Fibroblast of lung (primary cell): Measurements from ENCODE around the gene PRDM11. TPM values are rescaled to one million over a fixed set of nuclear protein-coding genes. Genes with fewer than 3 reads are reported as not detected.
A peak's percentile ranks its signal among the peaks of the same experiment; 100 is the strongest.

Experiments
- DNase-seq, 2 donors: peaks; one replicate each; pipeline versions ENCODE4 v3.0.0 to v3.0.0-alpha.2; 2010; ENCODE audit warnings: low read depth in 2 of 2
- H2AFZ ChIP-seq: 2 replicates; pipeline ENCODE4 v1.5.1; 2012; ENCODE audit warnings: low read length, control low read depth, inconsistent platforms
- H3K27ac ChIP-seq: 2 replicates; pipeline ENCODE4 v1.5.1; 2011; ENCODE audit warnings: low read length, control low read depth; ENCODE audit not compliant: insufficient read depth
- H3K27me3 ChIP-seq: 2 replicates; pipeline ENCODE4 v1.5.1; 2011; ENCODE audit warnings: mild to moderate bottlenecking, low read length; ENCODE audit not compliant: control insufficient read depth, insufficient read depth
- H3K36me3 ChIP-seq: 2 replicates; pipeline ENCODE4 v1.5.1; 2011; ENCODE audit warnings: low read length; ENCODE audit not compliant: control insufficient read depth, insufficient read depth
- H3K4me1 ChIP-seq: 2 replicates; pipeline ENCODE4 v1.5.1; 2011; ENCODE audit warnings: low read length; ENCODE audit not compliant: control insufficient read depth, insufficient read depth; ENCODE audit errors: extremely low read depth
- H3K4me2 ChIP-seq: 2 replicates; pipeline ENCODE4 v1.5.1; 2011; ENCODE audit warnings: low read length, control low read depth; ENCODE audit not compliant: insufficient read depth; ENCODE audit errors: extremely low read depth
- H3K4me3 ChIP-seq, 4 experiments: fragments of 200-600 bp in 1 of 4; sonication (generic) in 1 of 4; replicated peaks in 1 of 4; 2 replicates each; pipeline ENCODE4 v1.5.1; 2011 to 2016; ENCODE audit warnings: low read length in 4 of 4, low read depth in 3 of 4, mild to moderate bottlenecking in 3 of 4, control low read depth in 2 of 4, inconsistent platforms in 1 of 4, mixed read lengths in 1 of 4; ENCODE audit not compliant: insufficient read depth in 1 of 4; ENCODE audit errors: control extremely low read depth in 1 of 4
- H3K79me2 ChIP-seq: 2 replicates; pipeline ENCODE4 v1.5.1; 2012; ENCODE audit warnings: mild to moderate bottlenecking, low read length, inconsistent platforms; ENCODE audit not compliant: control insufficient read depth, insufficient read depth
- H3K9ac ChIP-seq: 2 replicates; pipeline ENCODE4 v1.5.1; 2011; ENCODE audit warnings: mild to moderate bottlenecking, low read length, control low read depth; ENCODE audit not compliant: insufficient read depth
- H3K9me3 ChIP-seq: 2 replicates; pipeline ENCODE4 v1.5.1; 2012; ENCODE audit warnings: low read depth, low read length; ENCODE audit not compliant: control insufficient read depth, insufficient read depth
- H4K20me1 ChIP-seq: 2 replicates; pipeline ENCODE4 v1.5.1; 2011; ENCODE audit warnings: low read length; ENCODE audit not compliant: control insufficient read depth, insufficient read depth; ENCODE audit errors: extremely low read depth
- CTCF ChIP-seq, 2 donors: IDR thresholded peaks in 1 of 2; conservative IDR thresholded peaks in 1 of 2; 1 replicate in 1 of 2; 2 replicates in 1 of 2; pipeline ENCODE4 v1.5.1; 2011 to 2012; ENCODE audit warnings: low read length in 2 of 2, control low read depth in 1 of 2, inconsistent platforms in 1 of 2, low read depth in 1 of 2, mild to moderate bottlenecking in 1 of 2
- EZH2 ChIP-seq: IDR thresholded peaks from 2 replicates; pipeline ENCODE4 v1.5.1; 2012; ENCODE audit warnings: low read length, control low read depth, mild to moderate bottlenecking; ENCODE audit errors: missing control alignments
- polyA plus RNA-seq, 2 donors: library from polyadenylated mRNA; depleted of rRNA in 1 of 2; stranded (reverse) in 1 of 2; unstranded in 1 of 2; fragments of >200 nt; gene quantifications; 2 replicates each; pipeline ENCODE4 v1.2.1, GENCODE V29; 2011 to 2012; ENCODE audit warnings: missing spikeins in 1 of 2
- total RNA-seq: library from RNA; depleted of rRNA; stranded (reverse); fragments of >200 nt; gene quantifications from 2 replicates; pipeline ENCODE4 v1.2.1, GENCODE V29; 2014

PRDM11 gene
- total and polyA plus RNA-seq, 2 donors (not counting 1 experiment from before 2014, with no cell fraction given), result 3.1 to 4.0 TPM

GRCh38 chr11:45180179-45180847, 33.9 kb downstream of the PRDM11 start:
- no peak overlapping the region for H2AFZ ChIP-seq
- peak in 1 of 2 donors; percentile 45 for TF ChIP-seq CTCF (conservative IDR thresholded peaks at IDR 0.05 in 1 of 2, IDR thresholded peaks at IDR 0.05 in 1 of 2; ENCODE audit: low read depth in 1 of 2, low read length in 2 of 2)
- no peak for TF ChIP-seq EZH2
- H3K4me1 ChIP-seq, result peaks cover 4% of the 10 kb centered on the region
- H3K4me3 ChIP-seq, result peak overlapping the region in 3 of 4 experiments; percentile 18 to 52 (median 32)
- no peaks in the 10 kb centered on the region for H4K20me1 ChIP-seq
- H3K36me3 ChIP-seq, result no peaks in the 10 kb centered on the region
- no peaks in the 10 kb centered on the region for H3K9me3 ChIP-seq
- no peak overlapping the region for H3K27ac ChIP-seq
- H3K79me2 ChIP-seq, result no peaks in the 10 kb centered on the region
- peak in 1 of 2 donors; percentile 27 for DNase-seq
- peak overlapping the region; percentile 40 for H3K9ac ChIP-seq
- H3K4me2 ChIP-seq, result peak overlapping the region; percentile 59
- peaks cover 2% of the 10 kb centered on the region for H3K27me3 ChIP-seq

GRCh38 chr11:45180848-45181192, 34.4 kb downstream of the PRDM11 start:
- peaks cover 2% of the 10 kb centered on the region for H3K27me3 ChIP-seq
- H3K79me2 ChIP-seq, result no peaks in the 10 kb centered on the region
- peak overlapping the region; percentile 59 for H3K4me2 ChIP-seq
- H2AFZ ChIP-seq, result no peak overlapping the region
- no peak for TF ChIP-seq EZH2
- TF ChIP-seq CTCF (conservative IDR thresholded peaks at IDR 0.05 in 1 of 2, IDR thresholded peaks at IDR 0.05 in 1 of 2; ENCODE audit: low read depth in 1 of 2, low read length in 2 of 2), result no peak
- H3K4me3 ChIP-seq, result peak overlapping the region in 3 of 4 experiments; percentile 18 to 53 (median 52)
- H4K20me1 ChIP-seq, result no peaks in the 10 kb centered on the region
- peak overlapping the region; percentile 40 for H3K9ac ChIP-seq
- H3K27ac ChIP-seq, result no peak overlapping the region
- no peaks in the 10 kb centered on the region for H3K9me3 ChIP-seq
- H3K36me3 ChIP-seq, result no peaks in the 10 kb centered on the region
- H3K4me1 ChIP-seq, result peaks cover 4% of the 10 kb centered on the region
- peak; percentile 56 to 65 for DNase-seq

- H3K9ac ChIP-seq, result peak overlapping the region; percentile 40
- no peaks in the 10 kb centered on the region for H3K79me2 ChIP-seq
- peaks cover 4% of the 10 kb centered on the region for H3K4me1 ChIP-seq
- peaks cover 2% of the 10 kb centered on the region for H3K27me3 ChIP-seq
- no peaks in the 10 kb centered on the region for H3K36me3 ChIP-seq
- H3K27ac ChIP-seq, result no peak overlapping the region
- H4K20me1 ChIP-seq, result no peaks in the 10 kb centered on the region
- no peak for DNase-seq
- TF ChIP-seq CTCF (conservative IDR thresholded peaks at IDR 0.05 in 1 of 2, IDR thresholded peaks at IDR 0.05 in 1 of 2; ENCODE audit: low read depth in 1 of 2, low read length in 2 of 2), result no peak
- H3K9me3 ChIP-seq, result no peaks in the 10 kb centered on the region
- no peak overlapping the region for H2AFZ ChIP-seq
- peak overlapping the region; percentile 59 for H3K4me2 ChIP-seq
- H3K4me3 ChIP-seq, result peak overlapping the region in 3 of 4 experiments; percentile 18 to 53 (median 52)
These were observed 34.9 kb downstream of the PRDM11 start for GRCh38 chr11:45181193-45181888.
